ENCODE results near the gene DTNB.

DNA sequence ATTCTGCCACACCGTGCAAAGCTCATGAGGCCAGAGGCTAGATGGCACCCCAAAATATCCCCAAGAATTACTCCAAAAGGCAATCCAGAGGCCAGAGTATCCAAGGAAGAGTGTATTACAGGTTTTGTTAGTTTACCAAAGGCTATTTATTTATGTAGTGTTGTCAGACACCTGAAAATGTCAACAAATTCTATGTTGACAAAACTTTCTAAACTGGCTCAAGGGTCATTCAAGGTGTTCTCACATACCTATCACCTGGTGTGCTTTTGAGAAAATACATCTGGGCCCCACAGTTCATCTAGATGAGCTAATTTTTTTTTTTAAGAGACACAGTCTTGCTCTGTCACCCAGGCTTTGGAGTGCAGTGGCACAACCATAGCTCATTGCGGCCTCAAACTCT, 12.4 kb upstream of the DTNB start:
- TF ChIP-seq, protein P1, sequence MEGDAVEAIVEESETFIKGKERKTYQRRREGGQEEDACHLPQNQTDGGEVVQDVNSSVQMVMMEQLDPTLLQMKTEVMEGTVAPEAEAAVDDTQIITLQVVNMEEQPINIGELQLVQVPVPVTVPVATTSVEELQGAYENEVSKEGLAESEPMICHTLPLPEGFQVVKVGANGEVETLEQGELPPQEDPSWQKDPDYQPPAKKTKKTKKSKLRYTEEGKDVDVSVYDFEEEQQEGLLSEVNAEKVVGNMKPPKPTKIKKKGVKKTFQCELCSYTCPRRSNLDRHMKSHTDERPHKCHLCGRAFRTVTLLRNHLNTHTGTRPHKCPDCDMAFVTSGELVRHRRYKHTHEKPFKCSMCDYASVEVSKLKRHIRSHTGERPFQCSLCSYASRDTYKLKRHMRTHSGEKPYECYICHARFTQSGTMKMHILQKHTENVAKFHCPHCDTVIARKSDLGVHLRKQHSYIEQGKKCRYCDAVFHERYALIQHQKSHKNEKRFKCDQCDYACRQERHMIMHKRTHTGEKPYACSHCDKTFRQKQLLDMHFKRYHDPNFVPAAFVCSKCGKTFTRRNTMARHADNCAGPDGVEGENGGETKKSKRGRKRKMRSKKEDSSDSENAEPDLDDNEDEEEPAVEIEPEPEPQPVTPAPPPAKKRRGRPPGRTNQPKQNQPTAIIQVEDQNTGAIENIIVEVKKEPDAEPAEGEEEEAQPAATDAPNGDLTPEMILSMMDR (IDR thresholded peaks at IDR 0.05) = no peak
- no peak for TF ChIP-seq POLR2A (IDR thresholded peaks at IDR 0.05)
